ENCODE results near the gene IMP4.

DNA sequence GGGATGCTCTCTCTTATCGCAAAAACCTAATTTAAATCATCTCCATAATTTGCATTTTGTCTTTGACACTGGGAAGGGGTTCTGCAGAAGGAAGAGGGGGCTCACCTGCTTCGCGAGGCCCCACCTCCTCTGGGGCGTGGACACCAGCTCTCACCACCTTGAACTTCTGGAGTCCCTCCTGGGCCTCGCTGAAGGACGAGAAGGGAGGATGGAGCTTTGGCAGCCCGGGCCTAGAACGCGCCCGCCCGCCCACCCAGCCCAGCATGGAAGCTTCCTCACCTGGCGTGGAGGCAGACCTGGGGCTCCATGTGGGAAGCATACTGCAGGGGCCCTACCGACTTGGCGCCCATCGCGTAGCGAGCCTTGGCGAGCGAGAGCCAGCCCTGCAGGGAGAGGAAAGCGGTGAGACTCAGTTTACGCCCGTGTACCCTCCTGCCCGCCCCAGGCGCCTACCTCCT lies 1.1 kb upstream of the IMP4 start:
- TF ChIP-seq, protein P1, sequence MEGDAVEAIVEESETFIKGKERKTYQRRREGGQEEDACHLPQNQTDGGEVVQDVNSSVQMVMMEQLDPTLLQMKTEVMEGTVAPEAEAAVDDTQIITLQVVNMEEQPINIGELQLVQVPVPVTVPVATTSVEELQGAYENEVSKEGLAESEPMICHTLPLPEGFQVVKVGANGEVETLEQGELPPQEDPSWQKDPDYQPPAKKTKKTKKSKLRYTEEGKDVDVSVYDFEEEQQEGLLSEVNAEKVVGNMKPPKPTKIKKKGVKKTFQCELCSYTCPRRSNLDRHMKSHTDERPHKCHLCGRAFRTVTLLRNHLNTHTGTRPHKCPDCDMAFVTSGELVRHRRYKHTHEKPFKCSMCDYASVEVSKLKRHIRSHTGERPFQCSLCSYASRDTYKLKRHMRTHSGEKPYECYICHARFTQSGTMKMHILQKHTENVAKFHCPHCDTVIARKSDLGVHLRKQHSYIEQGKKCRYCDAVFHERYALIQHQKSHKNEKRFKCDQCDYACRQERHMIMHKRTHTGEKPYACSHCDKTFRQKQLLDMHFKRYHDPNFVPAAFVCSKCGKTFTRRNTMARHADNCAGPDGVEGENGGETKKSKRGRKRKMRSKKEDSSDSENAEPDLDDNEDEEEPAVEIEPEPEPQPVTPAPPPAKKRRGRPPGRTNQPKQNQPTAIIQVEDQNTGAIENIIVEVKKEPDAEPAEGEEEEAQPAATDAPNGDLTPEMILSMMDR (IDR thresholded peaks at IDR 0.05), result no peak
- no peak for TF ChIP-seq POLR2A (IDR thresholded peaks at IDR 0.05)

Measured in uterus (tissue), 2 donors.